Measurements from ENCODE around the gene ST6GALNAC6.

GRCh38 chr9:127907867-127908659 is 8.7 kb upstream of the ST6GALNAC6 start:
- no peak for TF ChIP-seq CTCF (IDR thresholded peaks at IDR 0.05)
- TF ChIP-seq POLR2A (IDR thresholded peaks at IDR 0.05): no peak
